Spleen (tissue), 11 donors: ENCODE measurements around the gene FAM209B. TPM values are rescaled to one million over a fixed set of nuclear protein-coding genes. Genes with fewer than 3 reads are reported as not detected.

Experiments used
- DNase-seq: peaks from one replicate; pipeline ENCODE4 v3.0.0-alpha.2; 2020
- H3K27ac ChIP-seq, 8 donors: fragments of 200-600 bp; sonication (generic) in 7 of 8; 1 replicate in 4 of 8; 2 replicates in 4 of 8; pipeline versions ENCODE4 v1.5.0 to v1.8.0; 2016 to 2021; ENCODE audit warnings: inconsistent platforms in 4 of 8, mild to moderate bottlenecking in 4 of 8, moderate library complexity in 1 of 8
- H3K27me3 ChIP-seq, 7 donors: fragments of 200-600 bp; sonication (generic) in 6 of 7; replicated peaks in 1 of 7; 1 replicate in 4 of 7; 2 replicates in 3 of 7; pipeline versions ENCODE4 v1.5.0 to v1.8.0; 2016 to 2021; ENCODE audit warnings: inconsistent platforms in 3 of 7, mild to moderate bottlenecking in 1 of 7
- H3K36me3 ChIP-seq, 6 donors: fragments of 200-600 bp; sonication (generic) in 5 of 6; 1 replicate in 4 of 6; 2 replicates in 2 of 6; pipeline versions ENCODE4 v1.5.0 to v1.8.0; 2016 to 2021; ENCODE audit warnings: inconsistent platforms in 2 of 6
- H3K4me1 ChIP-seq, 6 donors: fragments of 200-600 bp; sonication (generic) in 5 of 6; 1 replicate in 3 of 6; 2 replicates in 3 of 6; pipeline versions ENCODE4 v1.5.0 to v1.8.0; 2016 to 2021; ENCODE audit warnings: inconsistent platforms in 3 of 6
- H3K4me3 ChIP-seq, 8 donors: fragments of 200-600 bp; sonication (generic) in 7 of 8; 1 replicate in 4 of 8; 2 replicates in 4 of 8; pipeline versions ENCODE4 v1.5.0 to v1.8.0; 2016 to 2021; ENCODE audit warnings: inconsistent platforms in 4 of 8, mild to moderate bottlenecking in 4 of 8, moderate library complexity in 2 of 8
- H3K9me3 ChIP-seq, 8 donors: fragments of 200-600 bp; sonication (generic) in 7 of 8; 1 replicate in 4 of 8; 2 replicates in 4 of 8; pipeline versions ENCODE4 v1.5.0 to v1.8.0; 2016 to 2021; ENCODE audit warnings: inconsistent platforms in 4 of 8
- CTCF ChIP-seq, 11 experiments: fragments of 200-600 bp in 7 of 11; fragments of 450-650 bp in 4 of 11; sonication (generic) in 4 of 11; IDR thresholded peaks in 8 of 11; conservative IDR thresholded peaks in 3 of 11; 1 replicate in 7 of 11; 2 replicates in 4 of 11; pipeline versions ENCODE4 v1.4.0 to v1.8.0; 2016 to 2021; ENCODE audit warnings: antibody characterized with exemption in 11 of 11, inconsistent platforms in 4 of 11, mild to moderate bottlenecking in 1 of 11
- POLR2A ChIP-seq, 3 donors: fragments of 450-650 bp; IDR thresholded peaks; one replicate each; pipeline ENCODE4 v1.5.1; 2017; ENCODE audit warnings: antibody characterized with exemption in 3 of 3, mild to moderate bottlenecking in 1 of 3
- POLR2AphosphoS5 ChIP-seq, 3 donors: sonication (generic); formaldehyde crosslinking; IDR thresholded peaks; one replicate each; pipeline ENCODE4 v1.5.1; 2017; ENCODE audit warnings: antibody characterized with exemption in 3 of 3
- WGBS, 5 donors: extraction: QIAGEN DNeasy Blood & Tissue Kit in 3 of 5; methylation state at CpG; one replicate each; pipeline versions ENCODE4 v1.1.5 to v1.1.7; 2013 to 2018; 5-methylcytosine and 5-hydroxymethylcytosine counted together
- intact Hi-C: fragments of 100-400 bp; cut with DNase I; formaldehyde crosslinking; loops from one replicate; pipeline ENCODE4 v1.15.0; 2023; ENCODE audit warnings: low total_unique reads
- polyA plus RNA-seq, 3 donors: library from polyadenylated mRNA; stranded (reverse); fragments of 200-250 nt; gene quantifications; one replicate each; pipeline ENCODE4 v1.2.1, GENCODE V29; 2013
- total RNA-seq, 7 donors: library from RNA; depleted of rRNA in 3 of 7; stranded (reverse); fragments of >200 nt in 3 of 7; fragmentation: NEBNext Ultra II Directional in 4 of 7; extraction: Animal tissue kit (Norgen Biotek cat#: 25700) in 4 of 7; gene quantifications; one replicate each; pipeline versions ENCODE4 v1.1.0 to v1.2.1, GENCODE V29; 2016 to 2021
- donor health status: healthy with polysubstance abuse.
- donor health status: DM: no; HTN: no; CAD: no; lungs with moderate emphysema.
- donor health status: DM: no; HTN: no; CAD: no.
- donor health status: Bipolar disorder and iron deficiency.
- donor health status: healthy.
- donor health status: DM: no; HTN: no; CAD: no.
- donor health status: DM: yes; HTN: yes; CAD: no.

The FAM209B gene
- total and polyA plus RNA-seq, 10 donors: 0.97 to 5.8 (median 1.9) TPM; not detected in 3

- Histone ChIP-seq H3K27ac (no peak overlapping the region), H3K36me3 (peaks cover 6 to 97% (median 86%) of the 10 kb centered on the region in 6 donors), H3K4me3 (no peak overlapping the region), H3K27me3 (no peaks in the 10 kb centered on the region), H3K4me1 (no peaks in the 10 kb centered on the region), H3K9me3 (peaks cover 8 to 47% (median 43%) of the 10 kb centered on the region in 8 donors)
- peak; percentile 49 for DNase-seq
- intact Hi-C loops: no loop called here
- WGBS, 5 donors: 96 to 98% (median 97%) methylated on average over 7 of the region's 7 CpGs
- TF ChIP-seq CTCF (IDR thresholded peaks at IDR 0.05 in 8 of 11, conservative IDR thresholded peaks at IDR 0.05 in 3 of 11) (no peak), POLR2AphosphoS5 (IDR thresholded peaks at IDR 0.05) (no peak), POLR2A (IDR thresholded peaks at IDR 0.05) (no peak)
Observed at GRCh38 chr20:56517211-56517610, 15.8 kb upstream of the FAM209B start.

- H3K27ac ChIP-seq: no peak overlapping the region
- TF ChIP-seq POLR2A (IDR thresholded peaks at IDR 0.05): no peak
- no peak for TF ChIP-seq POLR2AphosphoS5 (IDR thresholded peaks at IDR 0.05)
- no peak for TF ChIP-seq CTCF (IDR thresholded peaks at IDR 0.05 in 8 of 11, conservative IDR thresholded peaks at IDR 0.05 in 3 of 11)
- H3K27me3 ChIP-seq: no peaks in the 10 kb centered on the region
- no peaks in the 10 kb centered on the region for H3K4me1 ChIP-seq
- DNase-seq: peak; percentile 31
- 89 to 95% (median 92%) methylated on average over 8 of the region's 8 CpGs for whole genome bisulfite sequencing, 5 donors
- peaks cover 8 to 49% (median 45%) of the 10 kb centered on the region in 8 donors for H3K9me3 ChIP-seq
- no peak overlapping the region for H3K4me3 ChIP-seq
- H3K36me3 ChIP-seq: peaks cover 6 to 92% (median 82%) of the 10 kb centered on the region in 6 donors
- intact Hi-C loops: no loop called here
Observed at GRCh38 chr20:56517641-56518040, 15.4 kb upstream of the FAM209B start.

GRCh38 chr20:56518126-56518525, 14.9 kb upstream of the FAM209B start:
- Histone ChIP-seq H3K27ac (no peak overlapping the region), H3K4me1 (no peaks in the 10 kb centered on the region), H3K27me3 (no peaks in the 10 kb centered on the region), H3K4me3 (no peak overlapping the region), H3K9me3 (peaks cover 8 to 49% (median 45%) of the 10 kb centered on the region in 8 donors), H3K36me3 (peaks cover 6 to 87% (median 77%) of the 10 kb centered on the region in 6 donors)
- WGBS, 5 donors: 97 to 100% (median 99%) methylated on average over 12 to 14 of the region's 14 CpGs
- TF ChIP-seq POLR2A (IDR thresholded peaks at IDR 0.05) (no peak), CTCF (IDR thresholded peaks at IDR 0.05 in 8 of 11, conservative IDR thresholded peaks at IDR 0.05 in 3 of 11) (no peak), POLR2AphosphoS5 (IDR thresholded peaks at IDR 0.05) (peak in 1 of 3 donors; percentile 15)
- peak; percentile 46 for DNase-seq
- intact Hi-C loops: no loop called here

GRCh38 chr20:56518721-56519398, 14.2 kb upstream of the FAM209B start:
- Histone ChIP-seq H3K9me3 (peaks cover 8 to 49% (median 45%) of the 10 kb centered on the region in 8 donors), H3K27ac (no peak overlapping the region), H3K4me3 (no peak overlapping the region), H3K36me3 (peaks cover 6 to 80% (median 70%) of the 10 kb centered on the region in 6 donors), H3K4me1 (no peaks in the 10 kb centered on the region), H3K27me3 (no peaks in the 10 kb centered on the region)
- WGBS, 5 donors: 94 to 98% (median 97%) methylated on average over 10 of the region's 10 CpGs
- peak; percentile 27 for DNase-seq
- intact Hi-C loops: no loop called here
- TF ChIP-seq CTCF (IDR thresholded peaks at IDR 0.05 in 8 of 11, conservative IDR thresholded peaks at IDR 0.05 in 3 of 11): no peak
- TF ChIP-seq POLR2AphosphoS5 (IDR thresholded peaks at IDR 0.05): no peak
- no peak for TF ChIP-seq POLR2A (IDR thresholded peaks at IDR 0.05)
